ENCODE measurements around the gene GPRC5A. TPM values are rescaled to one million over a fixed set of nuclear protein-coding genes. Genes with fewer than 3 reads are reported as not detected.
A peak's percentile ranks its signal among the peaks of the same experiment; 100 is the strongest.

GPRC5A gene
- total and polyA plus RNA-seq, 2 donors (not counting 1 experiment from before 2014, with no cell fraction given) = not detected

DNA sequence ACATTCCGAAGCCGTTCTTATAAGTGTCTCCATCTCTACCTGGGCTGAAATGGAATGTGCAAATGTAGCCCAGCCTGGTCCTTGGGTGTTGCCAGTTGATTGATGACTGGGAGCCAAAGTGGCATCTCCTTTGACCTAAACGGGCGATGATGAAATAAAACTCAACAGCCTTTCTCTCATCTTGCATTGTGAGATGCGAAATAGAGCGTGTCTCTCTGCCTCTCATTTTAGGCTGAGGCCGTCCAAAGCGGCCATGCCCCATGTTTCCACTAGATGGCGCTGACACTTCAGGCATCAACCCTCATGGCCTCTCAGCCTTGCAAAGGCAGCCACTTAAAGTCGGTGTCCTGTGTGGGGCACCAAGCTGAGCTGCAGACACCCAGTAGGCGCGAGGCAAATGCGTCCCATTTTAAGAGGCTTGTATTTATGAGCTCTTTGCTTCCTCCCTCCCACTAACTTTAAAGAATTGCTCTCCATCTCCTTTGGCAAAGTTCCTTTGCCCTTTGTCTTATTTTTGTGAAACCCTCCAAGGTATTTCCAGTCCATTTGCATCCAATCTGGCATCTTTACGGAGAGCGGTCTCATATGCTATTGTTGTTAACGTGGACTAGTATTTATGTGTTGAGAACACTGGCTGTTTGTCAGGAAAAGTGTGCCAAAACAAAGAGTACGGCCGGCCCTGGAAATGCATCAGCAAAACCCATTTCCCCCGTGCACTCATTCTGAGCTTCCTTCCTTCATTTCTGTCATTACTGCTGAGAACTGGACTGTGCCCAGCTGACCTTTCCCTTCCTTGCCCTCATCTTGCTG, 25.0 kb downstream of the GPRC5A start:
- Histone ChIP-seq H3K4me3 (ENCODE audit: control extremely low read depth in 1 of 5, extremely low read depth in 1 of 5, insufficient read depth in 1 of 5, low read depth in 2 of 5, low read length in 4 of 5) (peak overlapping the region in 1 of 5 experiments; percentile 9), H4K20me1 (ENCODE audit: control insufficient read depth, insufficient read depth, low read length, poor library complexity, severe bottlenecking) (no peaks in the 10 kb centered on the region), H3K27ac (ENCODE audit: low read length in 2 of 2) (no peak overlapping the region), H3K79me2 (ENCODE audit: control insufficient read depth, insufficient read depth, low read length) (no peaks in the 10 kb centered on the region), H3K4me1 (ENCODE audit: control insufficient read depth in 2 of 2, insufficient read depth in 2 of 2, low read length in 2 of 2) (peaks cover 5 to 9% of the 10 kb centered on the region in 2 donors), H3K4me2 (replicated peaks; ENCODE audit: low read depth, low read length, poor library complexity, severe bottlenecking) (peak overlapping the region; percentile 35), H3K9me3 (ENCODE audit: control extremely low read depth in 1 of 3, control insufficient read depth in 2 of 3, insufficient read depth in 1 of 3, low read length in 2 of 3) (peaks cover 0 to 3% (median 0%) of the 10 kb centered on the region in 3 donors), H2AFZ (ENCODE audit: insufficient read depth, low read depth, low read length, poor library complexity, severe bottlenecking) (peak overlapping the region; percentile 43), H3K27me3 (replicated peaks in 1 of 4; ENCODE audit: control extremely low read depth in 1 of 4, control insufficient read depth in 3 of 4, insufficient read depth in 4 of 4, low read length in 3 of 4) (peaks cover 0 to 16% (median 6%) of the 10 kb centered on the region in 4 experiments), H3K36me3 (replicated peaks in 1 of 2; ENCODE audit: control extremely low read depth in 1 of 2, control insufficient read depth in 1 of 2, extremely low read depth in 1 of 2, insufficient read depth in 2 of 2, low read length in 1 of 2) (no peaks in the 10 kb centered on the region), H3K9ac (ENCODE audit: low read length) (peak overlapping the region; percentile 2)
- WGBS (ENCODE audit: insufficient coverage) = 14% methylated on average over 15 of the region's 19 CpGs
- ChIA-PET CTCF (interaction anchor here (0.6 to 10.4 kb wide), 31 partner anchors 9 to 1085 kb away, joined by 3 to 275 read pairs (median 3); partner anchors contain the start of gene FAM234B), POLR2A (no interaction called here)
- H3K27ac Mint-ChIP-seq = no peak overlapping the region
- peaks cover 6% of the 10 kb centered on the region for H3K4me1 Mint-ChIP-seq
- H3K4me3 Mint-ChIP-seq = no peak overlapping the region
- H3K9me3 Mint-ChIP-seq (ENCODE audit: insufficient read depth) = no peaks in the 10 kb centered on the region
- intact Hi-C loops (cut with micrococcal nuclease) = loop anchor here (1.0 to 10.0 kb wide), 8 partner anchors 86 to 948 kb away; partner anchors contain the start of gene HEBP1
- TF ChIP-seq EZH2 (IDR thresholded peaks at IDR 0.05; ENCODE audit: borderline replicate concordance, insufficient read depth, low read depth, low read length, poor library complexity, severe bottlenecking) = no peak
- TF ChIP-seq, protein P1, sequence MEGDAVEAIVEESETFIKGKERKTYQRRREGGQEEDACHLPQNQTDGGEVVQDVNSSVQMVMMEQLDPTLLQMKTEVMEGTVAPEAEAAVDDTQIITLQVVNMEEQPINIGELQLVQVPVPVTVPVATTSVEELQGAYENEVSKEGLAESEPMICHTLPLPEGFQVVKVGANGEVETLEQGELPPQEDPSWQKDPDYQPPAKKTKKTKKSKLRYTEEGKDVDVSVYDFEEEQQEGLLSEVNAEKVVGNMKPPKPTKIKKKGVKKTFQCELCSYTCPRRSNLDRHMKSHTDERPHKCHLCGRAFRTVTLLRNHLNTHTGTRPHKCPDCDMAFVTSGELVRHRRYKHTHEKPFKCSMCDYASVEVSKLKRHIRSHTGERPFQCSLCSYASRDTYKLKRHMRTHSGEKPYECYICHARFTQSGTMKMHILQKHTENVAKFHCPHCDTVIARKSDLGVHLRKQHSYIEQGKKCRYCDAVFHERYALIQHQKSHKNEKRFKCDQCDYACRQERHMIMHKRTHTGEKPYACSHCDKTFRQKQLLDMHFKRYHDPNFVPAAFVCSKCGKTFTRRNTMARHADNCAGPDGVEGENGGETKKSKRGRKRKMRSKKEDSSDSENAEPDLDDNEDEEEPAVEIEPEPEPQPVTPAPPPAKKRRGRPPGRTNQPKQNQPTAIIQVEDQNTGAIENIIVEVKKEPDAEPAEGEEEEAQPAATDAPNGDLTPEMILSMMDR (IDR thresholded peaks at IDR 0.05) = peak; percentile 94
- ATAC-seq (ENCODE audit: low read depth) = peak; percentile 97
- peak; percentile 88 for DNase-seq
- H3K27me3 Mint-ChIP-seq = peaks cover 17% of the 10 kb centered on the region

- no peaks in the 10 kb centered on the region for H3K9me3 Mint-ChIP-seq (ENCODE audit: insufficient read depth)
- WGBS (ENCODE audit: insufficient coverage) = no CpG with 5 or more reads among the region's 2 CpGs
- ATAC-seq (ENCODE audit: low read depth) (no peak), DNase-seq (no peak)
- no peaks in the 10 kb centered on the region for H4K20me1 ChIP-seq (ENCODE audit: control insufficient read depth, insufficient read depth, low read length, poor library complexity, severe bottlenecking)
- no peak overlapping the region for H3K4me3 ChIP-seq (ENCODE audit: control extremely low read depth in 1 of 5, extremely low read depth in 1 of 5, insufficient read depth in 1 of 5, low read depth in 2 of 5, low read length in 4 of 5)
- H3K9ac ChIP-seq (ENCODE audit: low read length) = no peak overlapping the region
- peaks cover 0 to 3% (median 0%) of the 10 kb centered on the region in 3 donors for H3K9me3 ChIP-seq (ENCODE audit: control extremely low read depth in 1 of 3, control insufficient read depth in 2 of 3, insufficient read depth in 1 of 3, low read length in 2 of 3)
- H3K79me2 ChIP-seq (ENCODE audit: control insufficient read depth, insufficient read depth, low read length) = no peaks in the 10 kb centered on the region
- no peak overlapping the region for H3K4me3 Mint-ChIP-seq
- peaks cover 17% of the 10 kb centered on the region for H3K27me3 Mint-ChIP-seq
- CTCF ChIA-PET = interaction anchor here (0.8 to 10.4 kb wide), 5 partner anchors 58 to 294 kb away, joined by 3 to 275 read pairs (median 12); no protein-coding TSS in a partner anchor
- H2AFZ ChIP-seq (ENCODE audit: insufficient read depth, low read depth, low read length, poor library complexity, severe bottlenecking) = no peak overlapping the region
- H3K36me3 ChIP-seq (replicated peaks in 1 of 2; ENCODE audit: control extremely low read depth in 1 of 2, control insufficient read depth in 1 of 2, extremely low read depth in 1 of 2, insufficient read depth in 2 of 2, low read length in 1 of 2) = no peaks in the 10 kb centered on the region
- no peak overlapping the region for H3K4me2 ChIP-seq (replicated peaks; ENCODE audit: low read depth, low read length, poor library complexity, severe bottlenecking)
- H3K27me3 ChIP-seq (replicated peaks in 1 of 4; ENCODE audit: control extremely low read depth in 1 of 4, control insufficient read depth in 3 of 4, insufficient read depth in 4 of 4, low read length in 3 of 4) = peaks cover 0 to 16% (median 6%) of the 10 kb centered on the region in 4 experiments
- no peak overlapping the region for H3K27ac Mint-ChIP-seq
- peaks cover 6% of the 10 kb centered on the region for H3K4me1 Mint-ChIP-seq
- intact Hi-C loops (cut with micrococcal nuclease) = loop anchor here (5.0 to 10.0 kb wide), 2 partner anchors 85 to 947 kb away; partner anchors contain the start of gene HEBP1
- POLR2A ChIA-PET = no interaction called here
- TF ChIP-seq EZH2 (IDR thresholded peaks at IDR 0.05; ENCODE audit: borderline replicate concordance, insufficient read depth, low read depth, low read length, poor library complexity, severe bottlenecking) = no peak
- TF ChIP-seq, protein P1 (IDR thresholded peaks at IDR 0.05) = no peak
- H3K4me1 ChIP-seq (ENCODE audit: control insufficient read depth in 2 of 2, insufficient read depth in 2 of 2, low read length in 2 of 2) = peaks cover 5 to 9% of the 10 kb centered on the region in 2 donors
- H3K27ac ChIP-seq (ENCODE audit: low read length in 2 of 2) = no peak overlapping the region
Observed at GRCh38 chr12:12917517-12917916, 26.2 kb downstream of the GPRC5A start.
